GM19324 (cell line): ENCODE results near the gene MAFB.
A peak's percentile ranks its signal among the peaks of the same experiment; 100 is the strongest.

Experiments used
- ATAC-seq: cut with Tn5 transposase; IDR thresholded peaks from one replicate; pipeline ENCODE4 v1.9.1; 2021; ENCODE audit warnings: mild to moderate bottlenecking, moderate library complexity; ENCODE audit not compliant: unreplicated experiment, low FRiP score

MAFB gene

GRCh38 chr20:40704828-40705227 is 15.8 kb upstream of the MAFB start:
- no peak for ATAC-seq

GRCh38 chr20:40703975-40704530 is 15.0 kb upstream of the MAFB start:
- no peak for ATAC-seq

- ATAC-seq: no peak
Observed at GRCh38 chr20:40702504-40702903, 13.5 kb upstream of the MAFB start.

- no peak for ATAC-seq
Observed at GRCh38 chr20:40698744-40699143, 9.7 kb upstream of the MAFB start.

- no peak for ATAC-seq
Observed at GRCh38 chr20:40698281-40698680, 9.2 kb upstream of the MAFB start.

GRCh38 chr20:40697541-40697940 is 8.5 kb upstream of the MAFB start:
- ATAC-seq: no peak

- no peak for ATAC-seq
Observed at GRCh38 chr20:40695214-40695613, 6.2 kb upstream of the MAFB start.

- no peak for ATAC-seq
Observed at GRCh38 chr20:40694246-40694645, 5.2 kb upstream of the MAFB start.

- no peak for ATAC-seq
Observed at GRCh38 chr20:40692240-40693011, 3.4 kb upstream of the MAFB start.

GRCh38 chr20:40691566-40692239 is 2.7 kb upstream of the MAFB start:
- no peak for ATAC-seq

GRCh38 chr20:40690836-40691565 is 2.0 kb upstream of the MAFB start:
- ATAC-seq: no peak

- peak; percentile 41 for ATAC-seq
Observed at GRCh38 chr20:40689943-40690835, 1.2 kb upstream of the MAFB start.

GRCh38 chr20:40688129-40689099 is 622 bp downstream of the MAFB start:
- ATAC-seq: no peak

- no peak for ATAC-seq
Observed at GRCh38 chr20:40687384-40688128, 1.5 kb downstream of the MAFB start.

- ATAC-seq: no peak
Observed at GRCh38 chr20:40686893-40687292, 2.1 kb downstream of the MAFB start.

- ATAC-seq: no peak
Observed at GRCh38 chr20:40686434-40686882, 2.6 kb downstream of the MAFB start.

GRCh38 chr20:40685349-40685748 is 3.7 kb downstream of the MAFB start:
- ATAC-seq: no peak

GRCh38 chr20:40683894-40684268 is 5.2 kb downstream of the MAFB start:
- ATAC-seq: no peak
